K562 (cell line): ENCODE results near the gene ZNF692. TPM values are rescaled to one million over a fixed set of nuclear protein-coding genes. Genes with fewer than 3 reads are reported as not detected.

Experiments used
- BMI1 ChIP-seq: fragments of 150-350 bp; IDR thresholded peaks from 2 replicates; pipeline ENCODE4 v1.6.1; 2014; ENCODE audit warnings: low read length
- DMBX1 ChIP-seq: fragments of 250-450 bp; sonication (Bioruptor Pico); IDR thresholded peaks from 2 replicates; pipeline ENCODE4 v1.8.0; 2022; ENCODE audit warnings: inconsistent platforms, mild to moderate bottlenecking, moderate library complexity, borderline replicate concordance
- HDGF ChIP-seq: fragments of 450-650 bp; IDR thresholded peaks from 2 replicates; pipeline ENCODE4 v1.6.1; 2016
- KLF10 ChIP-seq: fragments of 250-450 bp; sonication (Bioruptor Pico); IDR thresholded peaks from 2 replicates; pipeline ENCODE4 v1.6.1; 2021; ENCODE audit warnings: matching md5 sums
- LCOR ChIP-seq: sonication (generic); formaldehyde crosslinking; IDR thresholded peaks from 2 replicates; pipeline ENCODE4 v1.8.0; 2022; ENCODE audit warnings: mild to moderate bottlenecking, missing genetic modification reagents
- MTA3 ChIP-seq: fragments of 450-650 bp; formaldehyde crosslinking; IDR thresholded peaks from 2 replicates; pipeline ENCODE4 v1.6.1; 2017; ENCODE audit warnings: mild to moderate bottlenecking, borderline replicate concordance
- MXI1 ChIP-seq: IDR thresholded peaks from 2 replicates; pipeline ENCODE4 v1.6.1; 2011; ENCODE audit warnings: low read depth, mild to moderate bottlenecking, improper control_type of control experiment, low read length
- PREB ChIP-seq: sonication (generic); formaldehyde crosslinking; IDR thresholded peaks from 2 replicates; pipeline ENCODE4 v1.8.1; 2023; ENCODE audit warnings: mild to moderate bottlenecking, missing genetic modification reagents
- SOX6 ChIP-seq: fragments of 450-650 bp; IDR thresholded peaks from 2 replicates; pipeline ENCODE4 v1.6.1; 2014; ENCODE audit warnings: mild to moderate bottlenecking
- TCFL5 ChIP-seq: fragments of 250-450 bp; sonication (Bioruptor Pico); conservative IDR thresholded peaks from 2 replicates; pipeline ENCODE4 v1.6.1; 2021; ENCODE audit warnings: mild to moderate bottlenecking, moderate library complexity, matching md5 sums
- THRAP3 ChIP-seq: fragments of 450-650 bp; IDR thresholded peaks from 2 replicates; pipeline ENCODE4 v1.6.1; 2016; ENCODE audit warnings: mild to moderate bottlenecking, inconsistent platforms, borderline replicate concordance
- ZEB2 ChIP-seq: fragments of 450-650 bp; IDR thresholded peaks from 2 replicates; pipeline ENCODE4 v1.6.1; 2016
- ZFX ChIP-seq: sonication (generic); formaldehyde crosslinking; IDR thresholded peaks from 2 replicates; pipeline ENCODE4 v1.8.0; 2022; ENCODE audit warnings: mild to moderate bottlenecking, missing genetic modification reagents, moderate library complexity
- ZNF407 ChIP-seq: fragments of 450-650 bp; IDR thresholded peaks from 2 replicates; pipeline ENCODE4 v1.6.1; 2016; ENCODE audit warnings: low read depth
- ZNF75A ChIP-seq: fragments of 450-650 bp; formaldehyde crosslinking; IDR thresholded peaks from 2 replicates; pipeline ENCODE4 v1.4.0; 2020; ENCODE audit warnings: mild to moderate bottlenecking
- polyA plus RNA-seq, 8 experiments: library from polyadenylated mRNA; depleted of rRNA in 4 of 8; stranded (reverse) in 5 of 8; unstranded in 3 of 8; fragments of >200 nt; fragmentation: Nextera tagmentation in 2 of 8; fragmentation: Illumina TruSeq in 1 of 8; extraction: Ambion mirVana in 2 of 8; extraction: Trizol in 1 of 8; gene quantifications; 2 replicates each; pipeline versions ENCODE4 v1.2.1 to v1.2.3, GENCODE V29; 2011 to 2014; ENCODE audit warnings: inconsistent platforms in 1 of 8, missing spikeins in 1 of 8
- total RNA-seq, 7 experiments: library from RNA; depleted of rRNA in 6 of 7; stranded (reverse); fragments of >200 nt in 6 of 7; fragmentation: Illumina TruSeq in 2 of 7; extraction: Trizol in 2 of 7; gene quantifications; 2 replicates each; pipeline versions ENCODE4 v1.2.1 to v1.2.3, GENCODE V29; 2011 to 2021; ENCODE audit warnings: low replicate concordance in 1 of 7
- TF ChIP-seq, protein P1 (sequence below), 2 experiments: fragments of 450-650 bp in 1 of 2; IDR thresholded peaks; 2 replicates each; pipeline ENCODE4 v1.6.1; 2011 to 2017; ENCODE audit warnings: low read depth in 2 of 2, antibody characterized with exemption in 1 of 2, borderline replicate concordance in 1 of 2, low read length in 1 of 2, mild to moderate bottlenecking in 1 of 2, mixed read lengths in 1 of 2; ENCODE audit not compliant: control insufficient read depth in 1 of 2

The ZNF692 gene
- total and polyA plus RNA-seq, 9 of the 15 experiments (the other 6 are each of a cell fraction or from before 2014, with no cell fraction given) = 8.4 to 143 (median 55.9) TPM

DNA sequence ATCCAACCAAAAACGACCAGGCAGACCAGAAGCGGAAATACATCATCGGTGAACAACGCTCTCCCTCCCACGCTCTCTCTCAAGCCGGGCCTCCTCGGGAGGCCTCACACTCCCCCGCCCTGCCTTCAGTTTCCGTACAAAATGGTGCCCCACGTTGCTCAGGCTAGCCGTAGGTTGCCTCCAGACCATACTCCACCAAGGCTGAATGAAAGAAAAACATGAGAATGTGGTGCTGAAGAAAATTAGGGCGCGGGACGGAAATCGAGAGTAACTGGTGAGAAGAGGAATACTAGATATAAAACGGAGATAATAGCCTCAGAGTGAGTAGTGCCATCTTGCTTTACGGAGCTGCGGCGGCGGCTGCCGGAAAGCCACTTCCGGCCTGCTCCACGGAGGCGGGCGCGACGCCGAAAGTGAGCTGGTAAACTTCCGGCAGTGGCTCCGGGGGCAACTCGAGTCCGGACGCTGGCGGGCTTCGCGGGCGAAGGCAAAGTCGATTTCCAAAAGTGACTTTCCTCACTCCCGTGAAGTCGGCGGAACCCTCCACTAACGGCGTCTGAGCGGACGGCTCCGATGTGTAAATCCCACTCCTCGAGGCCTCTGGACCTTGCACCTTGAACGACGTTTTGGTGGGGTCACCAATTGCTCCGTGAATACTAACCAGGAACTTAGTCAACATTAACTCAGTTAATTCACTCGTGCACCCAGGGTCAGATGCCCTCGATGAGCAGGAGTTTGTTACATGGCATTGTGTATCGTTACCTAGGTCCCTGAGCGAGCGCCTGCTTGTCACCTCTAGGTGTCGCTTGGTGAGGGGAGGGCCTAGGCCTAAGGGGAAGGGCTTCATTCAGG is 32.8 kb downstream of the ZNF692 start, which contains the start of gene SH3BP5L (continued):
- no peak for TF ChIP-seq ZNF407
- no peak for TF ChIP-seq THRAP3
- peak; percentile 98 for TF ChIP-seq ZFX (CRISPR knock-in tag)
- peak; percentile 39; the same call in 1 of the 2 replicates for TF ChIP-seq HDGF
- no peak for TF ChIP-seq KLF10 (CRISPR knock-in tag)
- TF ChIP-seq, protein P1, sequence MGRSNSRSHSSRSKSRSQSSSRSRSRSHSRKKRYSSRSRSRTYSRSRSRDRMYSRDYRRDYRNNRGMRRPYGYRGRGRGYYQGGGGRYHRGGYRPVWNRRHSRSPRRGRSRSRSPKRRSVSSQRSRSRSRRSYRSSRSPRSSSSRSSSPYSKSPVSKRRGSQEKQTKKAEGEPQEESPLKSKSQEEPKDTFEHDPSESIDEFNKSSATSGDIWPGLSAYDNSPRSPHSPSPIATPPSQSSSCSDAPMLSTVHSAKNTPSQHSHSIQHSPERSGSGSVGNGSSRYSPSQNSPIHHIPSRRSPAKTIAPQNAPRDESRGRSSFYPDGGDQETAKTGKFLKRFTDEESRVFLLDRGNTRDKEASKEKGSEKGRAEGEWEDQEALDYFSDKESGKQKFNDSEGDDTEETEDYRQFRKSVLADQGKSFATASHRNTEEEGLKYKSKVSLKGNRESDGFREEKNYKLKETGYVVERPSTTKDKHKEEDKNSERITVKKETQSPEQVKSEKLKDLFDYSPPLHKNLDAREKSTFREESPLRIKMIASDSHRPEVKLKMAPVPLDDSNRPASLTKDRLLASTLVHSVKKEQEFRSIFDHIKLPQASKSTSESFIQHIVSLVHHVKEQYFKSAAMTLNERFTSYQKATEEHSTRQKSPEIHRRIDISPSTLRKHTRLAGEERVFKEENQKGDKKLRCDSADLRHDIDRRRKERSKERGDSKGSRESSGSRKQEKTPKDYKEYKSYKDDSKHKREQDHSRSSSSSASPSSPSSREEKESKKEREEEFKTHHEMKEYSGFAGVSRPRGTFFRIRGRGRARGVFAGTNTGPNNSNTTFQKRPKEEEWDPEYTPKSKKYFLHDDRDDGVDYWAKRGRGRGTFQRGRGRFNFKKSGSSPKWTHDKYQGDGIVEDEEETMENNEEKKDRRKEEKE (IDR thresholded peaks at IDR 0.05; ENCODE audit: borderline replicate concordance in 1 of 2, control insufficient read depth in 1 of 2, low read depth in 2 of 2, low read length in 1 of 2) = peak in 1 of 2 experiments; percentile 66; a peak in 1 of 4 replicates
- TF ChIP-seq TCFL5 = no peak
- TF ChIP-seq MTA3 = peak; percentile 73; the same call in 1 of the 2 replicates
- TF ChIP-seq DMBX1 = peak; percentile 31; the same call in 1 of the 2 replicates
- TF ChIP-seq ZEB2 = no peak
- TF ChIP-seq LCOR (CRISPR knock-in tag) = peak; percentile 74
- 0 out of 2 replicates have a peak, but pooled peaks have one; percentile 53 for TF ChIP-seq SOX6
- no peak for TF ChIP-seq ZNF75A (CRISPR knock-in tag)
- TF ChIP-seq BMI1 = no peak
- no peak for TF ChIP-seq PREB
- TF ChIP-seq MXI1 = 0 out of 2 replicates have a peak, but pooled peaks have one; percentile 12
